D721Med (cell line): ENCODE measurements around the gene CENPV.

Experiments
- DNase-seq: peaks from one replicate; pipeline ENCODE4 v3.0.0; 2011; ENCODE audit warnings: low spot score; ENCODE audit not compliant: insufficient read length
- FAIRE-seq: peaks from 2 replicates; lab custom pipeline; 2011; peaks lifted over from hg19 to GRCh38; lab: Jason Lieb, UNC
- TF ChIP-seq, protein P1 (sequence below): IDR thresholded peaks from 2 replicates; pipeline ENCODE4 v1.5.1; 2012; ENCODE audit warnings: mild to moderate bottlenecking, control low read depth; ENCODE audit not compliant: insufficient read depth; ENCODE audit errors: missing control alignments

Gene CENPV

DNA sequence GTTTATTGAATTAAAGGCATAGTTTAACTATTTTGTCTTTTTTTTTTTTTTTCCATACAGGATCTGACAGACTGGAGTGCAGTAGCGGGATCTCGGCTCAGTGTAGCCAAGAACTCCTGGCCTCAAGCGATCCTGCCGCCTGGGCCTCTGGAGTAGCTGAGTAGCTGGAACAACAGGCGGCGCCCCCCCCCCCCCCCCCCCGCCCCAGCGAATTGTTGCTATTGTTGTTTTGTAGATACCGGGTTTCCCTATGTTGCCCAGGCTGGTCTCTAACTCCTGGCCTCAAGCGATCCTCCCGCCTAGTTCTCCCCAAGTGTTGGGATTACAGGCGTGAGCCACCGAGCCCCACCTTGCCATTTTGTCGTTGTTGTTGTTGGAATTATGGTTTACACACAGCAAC is 1.3 kb upstream of the CENPV start:
- FAIRE-seq = no peak
- TF ChIP-seq, protein P1, sequence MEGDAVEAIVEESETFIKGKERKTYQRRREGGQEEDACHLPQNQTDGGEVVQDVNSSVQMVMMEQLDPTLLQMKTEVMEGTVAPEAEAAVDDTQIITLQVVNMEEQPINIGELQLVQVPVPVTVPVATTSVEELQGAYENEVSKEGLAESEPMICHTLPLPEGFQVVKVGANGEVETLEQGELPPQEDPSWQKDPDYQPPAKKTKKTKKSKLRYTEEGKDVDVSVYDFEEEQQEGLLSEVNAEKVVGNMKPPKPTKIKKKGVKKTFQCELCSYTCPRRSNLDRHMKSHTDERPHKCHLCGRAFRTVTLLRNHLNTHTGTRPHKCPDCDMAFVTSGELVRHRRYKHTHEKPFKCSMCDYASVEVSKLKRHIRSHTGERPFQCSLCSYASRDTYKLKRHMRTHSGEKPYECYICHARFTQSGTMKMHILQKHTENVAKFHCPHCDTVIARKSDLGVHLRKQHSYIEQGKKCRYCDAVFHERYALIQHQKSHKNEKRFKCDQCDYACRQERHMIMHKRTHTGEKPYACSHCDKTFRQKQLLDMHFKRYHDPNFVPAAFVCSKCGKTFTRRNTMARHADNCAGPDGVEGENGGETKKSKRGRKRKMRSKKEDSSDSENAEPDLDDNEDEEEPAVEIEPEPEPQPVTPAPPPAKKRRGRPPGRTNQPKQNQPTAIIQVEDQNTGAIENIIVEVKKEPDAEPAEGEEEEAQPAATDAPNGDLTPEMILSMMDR = no peak
- DNase-seq = no peak

DNA sequence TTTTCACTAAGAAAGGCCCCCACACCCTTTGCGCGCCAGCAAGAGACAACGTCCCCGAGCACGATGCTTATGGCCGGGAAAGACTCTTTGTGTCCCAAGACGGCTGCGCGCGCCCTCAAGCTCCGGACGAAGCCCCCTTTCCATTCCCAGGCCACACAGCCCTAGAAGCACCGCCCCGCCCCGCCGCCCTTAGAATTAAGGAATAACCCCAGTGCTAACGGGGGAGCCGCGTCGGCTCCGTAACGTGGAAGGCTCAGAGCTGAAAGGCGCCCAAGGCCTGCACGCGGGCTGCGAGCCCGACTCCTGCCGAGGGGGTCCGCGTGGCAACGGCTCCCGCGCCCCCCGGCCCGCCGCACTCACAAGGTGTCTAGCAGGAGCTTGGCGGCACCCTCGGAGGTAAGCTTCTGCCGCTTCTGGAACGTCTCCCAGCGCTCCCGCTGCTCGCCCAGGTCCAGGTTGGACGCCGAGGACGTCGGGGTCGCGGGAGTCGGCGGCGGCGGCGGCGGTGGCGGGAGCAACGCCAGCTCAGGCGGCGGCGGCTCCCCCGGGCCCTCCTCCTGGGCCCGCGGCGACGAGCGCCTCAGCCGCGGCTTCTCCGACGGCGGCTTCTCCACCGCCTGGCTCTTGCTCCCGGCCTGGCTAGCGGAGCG is 477 bp downstream of the CENPV start:
- TF ChIP-seq, protein P1 = no peak
- DNase-seq (no peak), FAIRE-seq (no peak)

DNA sequence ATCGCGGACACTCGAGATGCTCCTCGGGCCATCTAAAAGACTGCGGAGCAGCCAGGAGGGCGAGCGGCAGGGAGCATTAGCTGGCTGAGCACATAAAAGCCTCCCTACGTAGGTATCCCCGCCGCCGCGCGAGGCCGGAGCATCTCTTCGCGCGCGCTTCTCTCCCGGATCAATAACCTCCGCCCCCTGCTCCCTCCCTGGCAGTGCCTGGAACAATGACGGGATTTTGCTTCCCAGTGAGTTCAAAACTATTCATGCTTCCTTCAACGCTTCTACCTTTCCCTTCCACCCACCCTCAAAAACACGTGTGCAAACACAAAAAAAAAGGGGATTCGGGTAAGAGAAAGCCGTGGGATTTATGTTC is 984 bp downstream of the CENPV start:
- no peak for DNase-seq
- TF ChIP-seq, protein P1 = no peak
- FAIRE-seq = no peak

DNA sequence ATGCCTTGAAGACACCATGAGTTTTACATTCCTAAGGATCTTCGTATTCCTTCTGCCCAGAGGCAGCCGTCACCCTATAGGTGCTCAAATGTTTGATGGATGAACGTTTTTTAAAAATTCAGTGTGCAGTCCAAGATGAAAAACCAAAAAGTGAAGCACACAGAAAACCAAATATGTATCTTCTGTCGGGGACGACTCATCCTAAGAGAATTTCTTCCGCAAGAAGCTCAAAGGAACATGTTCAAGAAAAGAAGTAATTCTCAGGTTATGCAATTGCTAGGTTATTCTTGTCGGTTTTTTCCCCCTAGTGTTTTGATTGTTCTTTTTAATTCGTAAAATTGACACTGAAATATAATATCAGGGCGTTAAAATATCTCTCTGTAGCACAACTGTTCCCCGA is 1.4 kb downstream of the CENPV start:
- FAIRE-seq (no peak), DNase-seq (no peak)
- TF ChIP-seq, protein P1 = no peak

DNA sequence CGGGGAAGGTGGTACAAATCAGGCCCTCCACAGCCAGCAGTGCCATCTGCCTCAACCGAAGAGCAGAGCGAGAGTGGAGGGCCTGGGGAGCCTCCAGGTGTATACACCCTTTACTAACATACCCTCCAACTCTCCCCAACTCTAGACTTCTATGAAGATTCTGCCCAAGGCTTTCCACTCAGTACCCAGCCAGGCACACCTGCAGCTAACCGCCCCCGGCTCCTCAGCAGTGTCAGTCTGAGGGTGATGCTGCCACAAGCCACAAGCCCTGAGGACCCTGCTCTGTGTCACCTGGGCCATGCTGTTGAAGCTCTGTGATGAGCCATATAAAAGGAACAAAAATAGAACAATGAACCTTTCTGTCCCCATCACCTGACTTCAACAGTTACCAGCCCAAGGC is 3.8 kb downstream of the CENPV start:
- FAIRE-seq (no peak), DNase-seq (no peak)
- TF ChIP-seq, protein P1 = no peak

DNA sequence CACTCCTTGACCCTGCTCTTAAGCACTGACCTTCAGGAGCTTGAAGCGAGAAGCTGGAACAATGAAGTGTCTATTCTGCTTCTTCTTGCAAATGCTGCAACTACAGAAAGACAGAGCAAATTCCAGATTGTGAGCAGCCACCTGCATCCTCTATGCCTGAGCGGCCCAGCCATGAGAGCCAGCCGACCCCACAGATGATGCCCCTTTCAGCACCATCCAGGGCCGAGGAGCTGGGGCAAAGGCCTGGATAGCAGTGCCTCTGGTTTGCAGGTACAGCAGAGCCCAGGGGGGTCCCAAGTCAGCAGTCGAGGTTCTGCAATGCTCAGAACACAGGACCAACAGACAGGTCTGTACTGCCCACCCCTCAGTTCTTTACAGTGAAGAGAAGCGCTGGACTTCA is 4.7 kb downstream of the CENPV start:
- DNase-seq (no peak), FAIRE-seq (no peak)
- TF ChIP-seq, protein P1 = no peak

DNA sequence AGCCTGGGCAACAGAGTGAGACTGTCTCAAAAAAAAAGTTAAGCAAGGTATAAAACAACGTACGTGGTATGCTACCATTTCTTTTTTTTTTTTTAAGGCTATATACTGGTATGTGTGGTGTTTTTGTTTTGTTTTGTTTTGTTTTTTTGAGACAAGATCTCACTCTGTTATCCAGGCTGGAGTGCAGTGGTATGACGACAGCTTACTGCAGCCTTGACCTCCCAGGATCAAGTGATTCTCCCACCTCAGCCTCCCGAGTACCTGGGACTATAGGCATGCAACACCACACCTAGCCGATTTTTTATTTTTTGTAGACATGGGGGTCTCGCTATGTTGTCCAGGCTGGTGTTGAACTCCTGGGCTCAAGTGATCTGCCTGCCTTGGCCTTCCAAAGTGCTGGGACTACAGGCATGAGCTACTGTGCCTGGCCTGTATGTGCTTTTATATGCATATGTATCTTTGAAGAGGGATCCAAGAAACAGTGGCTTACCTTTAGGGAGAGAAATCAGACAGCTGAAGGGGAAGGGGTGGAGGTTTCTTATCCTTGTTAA is 6.5 kb downstream of the CENPV start:
- DNase-seq = no peak
- FAIRE-seq = no peak
- TF ChIP-seq, protein P1 = no peak
